Gastrocnemius medialis (tissue), 4 donors: Measurements from ENCODE around the gene KAZALD1.

Experiments used
- CTCF ChIP-seq, 5 experiments: fragments of 450-650 bp in 3 of 5; fragments of 200-600 bp in 2 of 5; sonication (generic) in 2 of 5; IDR thresholded peaks in 4 of 5; conservative IDR thresholded peaks in 1 of 5; 1 replicate in 4 of 5; 2 replicates in 1 of 5; pipeline ENCODE4 v1.5.1; 2016 to 2019; ENCODE audit warnings: antibody characterized with exemption in 5 of 5, mild to moderate bottlenecking in 3 of 5, moderate library complexity in 3 of 5
- POLR2A ChIP-seq, 2 donors: fragments of 450-650 bp; IDR thresholded peaks; one replicate each; pipeline ENCODE4 v1.6.1; 2017; ENCODE audit warnings: antibody characterized with exemption in 2 of 2, mild to moderate bottlenecking in 2 of 2, moderate library complexity in 2 of 2

GRCh38 chr10:101055411-101055810 is 6.4 kb upstream of the KAZALD1 start:
- TF ChIP-seq CTCF (IDR thresholded peaks at IDR 0.05 in 4 of 5, conservative IDR thresholded peaks at IDR 0.05 in 1 of 5) (no peak), POLR2A (IDR thresholded peaks at IDR 0.05) (no peak)
